HEK293 (cell line): Measurements from ENCODE around the gene MARCHF9.

Experiments used
- CTCF ChIA-PET: fragments of 350-600 bp; formaldehyde crosslinking; extraction: SDS; loops from one replicate; lab custom pipeline; 2021; ENCODE audit warnings: antibody characterized with exemption; lab: Yijun Ruan, JAX
- POLR2A ChIA-PET: fragments of 300-600 bp; formaldehyde crosslinking; extraction: SDS; loops from one replicate; lab custom pipeline; 2020; ENCODE audit warnings: antibody characterized with exemption, inconsistent platforms; lab: Yijun Ruan, JAX
- H3K27ac ChIP-seq: fragments of 200-500 bp; sonication (Bioruptor generic); 2 replicates; pipeline ENCODE4 v1.5.1; 2014; ENCODE audit warnings: low read depth, low read length, control low read depth, inconsistent platforms; ENCODE audit errors: extremely low read depth
- H3K36me3 ChIP-seq, 2 experiments: fragments of 200-500 bp in 1 of 2; sonication (Bioruptor generic) in 1 of 2; 1 replicate in 1 of 2; 2 replicates in 1 of 2; pipeline ENCODE4 v1.5.1; 2014 to 2017; ENCODE audit warnings: inconsistent platforms in 2 of 2, low read length in 2 of 2; ENCODE audit not compliant: control insufficient read depth in 2 of 2, insufficient read depth in 1 of 2
- H3K4me1 ChIP-seq: fragments of 200-500 bp; sonication (Bioruptor generic); 2 replicates; pipeline ENCODE4 v1.5.1; 2014; ENCODE audit warnings: mild to moderate bottlenecking, low read length, inconsistent platforms; ENCODE audit not compliant: control insufficient read depth, insufficient read depth
- H3K4me3 ChIP-seq: 2 replicates; pipeline ENCODE4 v1.5.1; 2011; ENCODE audit warnings: low read depth, mild to moderate bottlenecking, control low read depth, low read length, moderate library complexity
- H3K9me3 ChIP-seq: fragments of 200-500 bp; sonication (Bioruptor generic); 2 replicates; pipeline ENCODE4 v1.5.1; 2014; ENCODE audit warnings: low read depth, low read length, inconsistent platforms; ENCODE audit not compliant: control insufficient read depth, insufficient read depth
- EGR2 ChIP-seq: fragments of 450-650 bp; formaldehyde crosslinking; IDR thresholded peaks from 2 replicates; pipeline ENCODE4 v1.5.1; 2016; ENCODE audit warnings: low read depth, missing biosample characterization, missing genetic modification characterization
- HOXC10 ChIP-seq: sonication (generic); formaldehyde crosslinking; IDR thresholded peaks from 2 replicates; pipeline ENCODE4 v1.8.1; 2023; ENCODE audit warnings: mild to moderate bottlenecking, missing genetic modification reagents
- KLF8 ChIP-seq: fragments of 450-650 bp; formaldehyde crosslinking; IDR thresholded peaks from 2 replicates; pipeline ENCODE4 v1.5.1; 2016; ENCODE audit warnings: missing biosample characterization, missing genetic modification characterization
- MZF1 ChIP-seq: fragments of 450-650 bp; formaldehyde crosslinking; IDR thresholded peaks from 2 replicates; pipeline ENCODE4 v1.5.1; 2017; ENCODE audit warnings: missing biosample characterization, missing genetic modification characterization, borderline replicate concordance
- SCRT1 ChIP-seq: fragments of 450-650 bp; formaldehyde crosslinking; IDR thresholded peaks from 2 replicates; pipeline ENCODE4 v1.5.1; 2016; ENCODE audit warnings: missing biosample characterization, missing genetic modification characterization, borderline replicate concordance
- ZFP41 ChIP-seq: fragments of 450-650 bp; formaldehyde crosslinking; IDR thresholded peaks from 2 replicates; pipeline ENCODE4 v1.5.1; 2016; ENCODE audit warnings: missing biosample characterization, missing genetic modification characterization, borderline replicate concordance
- ZNF132 ChIP-seq: fragments of 450-650 bp; formaldehyde crosslinking; IDR thresholded peaks from 2 replicates; pipeline ENCODE4 v1.5.1; 2017; ENCODE audit warnings: missing biosample characterization, missing genetic modification characterization, borderline replicate concordance
- ZNF169 ChIP-seq: fragments of 450-650 bp; formaldehyde crosslinking; IDR thresholded peaks from 2 replicates; pipeline ENCODE4 v1.5.1; 2016; ENCODE audit warnings: missing biosample characterization, missing genetic modification characterization
- ZNF202 ChIP-seq: fragments of 450-650 bp; formaldehyde crosslinking; IDR thresholded peaks from 2 replicates; pipeline ENCODE4 v1.5.1; 2016; ENCODE audit warnings: missing biosample characterization, missing genetic modification characterization, borderline replicate concordance
- ZNF248 ChIP-seq: fragments of 450-650 bp; formaldehyde crosslinking; IDR thresholded peaks from 2 replicates; pipeline ENCODE4 v1.5.1; 2017; ENCODE audit warnings: missing biosample characterization, missing genetic modification characterization
- ZNF311 ChIP-seq: fragments of 450-650 bp; formaldehyde crosslinking; IDR thresholded peaks from 2 replicates; pipeline ENCODE4 v1.5.1; 2017; ENCODE audit warnings: missing biosample characterization, missing genetic modification characterization, borderline replicate concordance
- ZNF354C ChIP-seq: fragments of 450-650 bp; formaldehyde crosslinking; IDR thresholded peaks from 2 replicates; pipeline ENCODE4 v1.5.1; 2016; ENCODE audit warnings: missing biosample characterization, missing genetic modification characterization, low read depth, borderline replicate concordance
- ZNF423 ChIP-seq: fragments of 450-650 bp; formaldehyde crosslinking; IDR thresholded peaks from 2 replicates; pipeline ENCODE4 v1.5.1; 2016; ENCODE audit warnings: missing biosample characterization, missing genetic modification characterization
- ZNF560 ChIP-seq: fragments of 450-650 bp; formaldehyde crosslinking; IDR thresholded peaks from 2 replicates; pipeline ENCODE4 v1.5.1; 2017; ENCODE audit warnings: missing biosample characterization, missing genetic modification characterization, borderline replicate concordance
- ZNF561 ChIP-seq: fragments of 450-650 bp; IDR thresholded peaks from 2 replicates; pipeline ENCODE4 v1.5.1; 2018; ENCODE audit warnings: missing biosample characterization, missing genetic modification characterization, borderline replicate concordance
- ZNF629 ChIP-seq: fragments of 450-650 bp; formaldehyde crosslinking; IDR thresholded peaks from 2 replicates; pipeline ENCODE4 v1.5.1; 2017; ENCODE audit warnings: missing biosample characterization, missing genetic modification characterization
- ZNF791 ChIP-seq: fragments of 450-650 bp; formaldehyde crosslinking; IDR thresholded peaks from 2 replicates; pipeline ENCODE4 v1.5.1; 2016; ENCODE audit warnings: missing biosample characterization, missing genetic modification characterization
- ZSCAN23 ChIP-seq: fragments of 450-650 bp; formaldehyde crosslinking; IDR thresholded peaks from 2 replicates; pipeline ENCODE4 v1.5.1; 2016; ENCODE audit warnings: missing biosample characterization, missing genetic modification characterization
- TF ChIP-seq, protein P1 (sequence below): fragments of 450-650 bp; formaldehyde crosslinking; IDR thresholded peaks from 2 replicates; pipeline ENCODE4 v1.5.1; 2017; ENCODE audit warnings: missing biosample characterization, missing genetic modification characterization
- TF ChIP-seq, protein P2 (sequence below): fragments of 450-650 bp; formaldehyde crosslinking; IDR thresholded peaks from 2 replicates; pipeline ENCODE4 v1.5.1; 2016; ENCODE audit warnings: missing biosample characterization, missing genetic modification characterization
- TF ChIP-seq, protein P3 (sequence below): fragments of 450-650 bp; formaldehyde crosslinking; optimal IDR thresholded peaks from 2 replicates; pipeline ENCODE3; 2016; ENCODE audit warnings: missing biosample characterization, mild to moderate bottlenecking, missing genetic modification characterization
- TF ChIP-seq, protein P4 (sequence below): fragments of 450-650 bp; formaldehyde crosslinking; IDR thresholded peaks from 2 replicates; pipeline ENCODE4 v1.5.1; 2017; ENCODE audit warnings: missing biosample characterization, missing genetic modification characterization
- TF ChIP-seq, protein P5 (sequence below): fragments of 450-650 bp; formaldehyde crosslinking; IDR thresholded peaks from 2 replicates; pipeline ENCODE4 v1.5.1; 2016; ENCODE audit warnings: missing biosample characterization, missing genetic modification characterization
- TF ChIP-seq, protein P6 (sequence below): fragments of 450-650 bp; formaldehyde crosslinking; IDR thresholded peaks from 2 replicates; pipeline ENCODE4; 2016; ENCODE audit warnings: missing biosample characterization, missing genetic modification characterization

The MARCHF9 gene

DNA sequence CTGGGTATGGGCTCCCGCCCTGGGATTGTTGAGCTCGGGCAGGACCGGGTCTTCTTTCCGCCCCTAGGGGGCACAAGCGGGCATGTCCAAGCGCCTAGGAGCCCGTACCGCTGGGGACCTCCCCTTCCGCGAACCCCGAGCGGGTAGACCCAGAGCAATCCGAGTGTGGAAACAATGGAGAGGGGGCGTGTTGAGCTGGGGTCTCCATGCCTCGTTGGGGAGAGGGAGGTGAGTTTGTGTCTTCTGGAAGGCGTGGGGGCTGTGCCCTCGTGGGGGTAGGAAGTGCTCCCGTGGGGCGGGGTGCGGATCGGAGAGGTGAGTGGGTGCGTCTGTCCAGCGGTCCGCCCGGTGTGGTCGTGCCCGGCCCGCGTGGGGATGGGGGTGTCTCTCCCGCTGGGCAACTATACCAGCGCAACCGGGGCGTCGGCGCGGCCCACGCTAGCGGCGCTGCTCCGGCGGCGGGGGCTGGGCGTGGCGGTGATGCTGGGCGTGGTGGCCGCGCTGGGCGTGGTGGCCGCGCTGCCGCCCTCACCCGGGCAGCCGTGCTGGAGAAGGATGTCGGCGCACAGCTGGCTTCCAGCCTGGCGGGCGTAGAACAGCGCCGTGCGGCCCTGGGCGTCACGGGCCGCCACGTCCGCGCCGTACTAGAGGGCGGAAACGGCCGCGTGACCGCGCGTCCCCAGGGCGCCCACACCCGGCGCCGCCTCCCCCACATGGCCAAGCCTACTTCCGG, 28.6 kb upstream of the MARCHF9 start:
- H3K4me3 ChIP-seq: peak overlapping the region; percentile 76
- H3K4me1 ChIP-seq: no peaks in the 10 kb centered on the region
- TF ChIP-seq ZNF561 (tag by site-specific recombination) (peak; percentile 81; the same call in 1 of the 2 replicates), ZNF560 (tag by site-specific recombination) (no peak), ZNF132 (tag by site-specific recombination) (no peak), ZFP41 (tag by site-specific recombination) (no peak), EGR2 (tag by site-specific recombination) (peak; percentile 97), ZNF354C (tag by site-specific recombination) (no peak), ZNF202 (tag by site-specific recombination) (no peak), ZNF423 (peak; percentile 84), MZF1 (tag by site-specific recombination) (peak; percentile 65; the same call in 1 of the 2 replicates), ZNF248 (tag by site-specific recombination) (no peak), KLF8 (tag by site-specific recombination) (peak; percentile 91), ZNF791 (no peak), HOXC10 (CRISPR knock-in tag) (0 out of 2 replicates have a peak, but pooled peaks have one; percentile 30), ZSCAN23 (no peak), SCRT1 (tag by site-specific recombination) (no peak), ZNF169 (no peak), ZNF629 (tag by site-specific recombination) (peak; percentile 81), ZNF311 (no peak)
- TF ChIP-seq, protein P1, sequence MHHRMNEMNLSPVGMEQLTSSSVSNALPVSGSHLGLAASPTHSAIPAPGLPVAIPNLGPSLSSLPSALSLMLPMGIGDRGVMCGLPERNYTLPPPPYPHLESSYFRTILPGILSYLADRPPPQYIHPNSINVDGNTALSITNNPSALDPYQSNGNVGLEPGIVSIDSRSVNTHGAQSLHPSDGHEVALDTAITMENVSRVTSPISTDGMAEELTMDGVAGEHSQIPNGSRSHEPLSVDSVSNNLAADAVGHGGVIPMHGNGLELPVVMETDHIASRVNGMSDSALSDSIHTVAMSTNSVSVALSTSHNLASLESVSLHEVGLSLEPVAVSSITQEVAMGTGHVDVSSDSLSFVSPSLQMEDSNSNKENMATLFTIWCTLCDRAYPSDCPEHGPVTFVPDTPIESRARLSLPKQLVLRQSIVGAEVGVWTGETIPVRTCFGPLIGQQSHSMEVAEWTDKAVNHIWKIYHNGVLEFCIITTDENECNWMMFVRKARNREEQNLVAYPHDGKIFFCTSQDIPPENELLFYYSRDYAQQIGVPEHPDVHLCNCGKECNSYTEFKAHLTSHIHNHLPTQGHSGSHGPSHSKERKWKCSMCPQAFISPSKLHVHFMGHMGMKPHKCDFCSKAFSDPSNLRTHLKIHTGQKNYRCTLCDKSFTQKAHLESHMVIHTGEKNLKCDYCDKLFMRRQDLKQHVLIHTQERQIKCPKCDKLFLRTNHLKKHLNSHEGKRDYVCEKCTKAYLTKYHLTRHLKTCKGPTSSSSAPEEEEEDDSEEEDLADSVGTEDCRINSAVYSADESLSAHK (tag by site-specific recombination): peak; percentile 56
- TF ChIP-seq, protein P2, sequence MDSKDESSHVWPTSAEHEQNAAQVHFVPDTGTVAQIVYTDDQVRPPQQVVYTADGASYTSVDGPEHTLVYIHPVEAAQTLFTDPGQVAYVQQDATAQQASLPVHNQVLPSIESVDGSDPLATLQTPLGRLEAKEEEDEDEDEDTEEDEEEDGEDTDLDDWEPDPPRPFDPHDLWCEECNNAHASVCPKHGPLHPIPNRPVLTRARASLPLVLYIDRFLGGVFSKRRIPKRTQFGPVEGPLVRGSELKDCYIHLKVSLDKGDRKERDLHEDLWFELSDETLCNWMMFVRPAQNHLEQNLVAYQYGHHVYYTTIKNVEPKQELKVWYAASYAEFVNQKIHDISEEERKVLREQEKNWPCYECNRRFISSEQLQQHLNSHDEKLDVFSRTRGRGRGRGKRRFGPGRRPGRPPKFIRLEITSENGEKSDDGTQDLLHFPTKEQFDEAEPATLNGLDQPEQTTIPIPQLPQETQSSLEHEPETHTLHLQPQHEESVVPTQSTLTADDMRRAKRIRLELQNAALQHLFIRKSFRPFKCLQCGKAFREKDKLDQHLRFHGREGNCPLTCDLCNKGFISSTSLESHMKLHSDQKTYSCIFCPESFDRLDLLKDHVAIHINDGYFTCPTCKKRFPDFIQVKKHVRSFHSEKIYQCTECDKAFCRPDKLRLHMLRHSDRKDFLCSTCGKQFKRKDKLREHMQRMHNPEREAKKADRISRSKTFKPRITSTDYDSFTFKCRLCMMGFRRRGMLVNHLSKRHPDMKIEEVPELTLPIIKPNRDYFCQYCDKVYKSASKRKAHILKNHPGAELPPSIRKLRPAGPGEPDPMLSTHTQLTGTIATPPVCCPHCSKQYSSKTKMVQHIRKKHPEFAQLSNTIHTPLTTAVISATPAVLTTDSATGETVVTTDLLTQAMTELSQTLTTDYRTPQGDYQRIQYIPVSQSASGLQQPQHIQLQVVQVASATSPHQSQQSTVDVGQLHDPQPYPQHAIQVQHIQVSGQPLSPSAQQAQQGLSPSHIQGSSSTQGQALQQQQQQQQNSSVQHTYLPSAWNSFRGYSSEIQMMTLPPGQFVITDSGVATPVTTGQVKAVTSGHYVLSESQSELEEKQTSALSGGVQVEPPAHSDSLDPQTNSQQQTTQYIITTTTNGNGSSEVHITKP (tag by site-specific recombination): peak; percentile 61
- TF ChIP-seq, protein P3, sequence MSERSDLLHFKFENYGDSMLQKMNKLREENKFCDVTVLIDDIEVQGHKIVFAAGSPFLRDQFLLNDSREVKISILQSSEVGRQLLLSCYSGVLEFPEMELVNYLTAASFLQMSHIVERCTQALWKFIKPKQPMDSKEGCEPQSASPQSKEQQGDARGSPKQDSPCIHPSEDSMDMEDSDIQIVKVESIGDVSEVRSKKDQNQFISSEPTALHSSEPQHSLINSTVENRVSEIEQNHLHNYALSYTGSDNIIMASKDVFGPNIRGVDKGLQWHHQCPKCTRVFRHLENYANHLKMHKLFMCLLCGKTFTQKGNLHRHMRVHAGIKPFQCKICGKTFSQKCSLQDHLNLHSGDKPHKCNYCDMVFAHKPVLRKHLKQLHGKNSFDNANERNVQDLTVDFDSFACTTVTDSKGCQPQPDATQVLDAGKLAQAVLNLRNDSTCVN (tag by site-specific recombination): peak; percentile 86
- TF ChIP-seq, protein P4, sequence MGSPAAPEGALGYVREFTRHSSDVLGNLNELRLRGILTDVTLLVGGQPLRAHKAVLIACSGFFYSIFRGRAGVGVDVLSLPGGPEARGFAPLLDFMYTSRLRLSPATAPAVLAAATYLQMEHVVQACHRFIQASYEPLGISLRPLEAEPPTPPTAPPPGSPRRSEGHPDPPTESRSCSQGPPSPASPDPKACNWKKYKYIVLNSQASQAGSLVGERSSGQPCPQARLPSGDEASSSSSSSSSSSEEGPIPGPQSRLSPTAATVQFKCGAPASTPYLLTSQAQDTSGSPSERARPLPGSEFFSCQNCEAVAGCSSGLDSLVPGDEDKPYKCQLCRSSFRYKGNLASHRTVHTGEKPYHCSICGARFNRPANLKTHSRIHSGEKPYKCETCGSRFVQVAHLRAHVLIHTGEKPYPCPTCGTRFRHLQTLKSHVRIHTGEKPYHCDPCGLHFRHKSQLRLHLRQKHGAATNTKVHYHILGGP: no peak
- TF ChIP-seq, protein P5, sequence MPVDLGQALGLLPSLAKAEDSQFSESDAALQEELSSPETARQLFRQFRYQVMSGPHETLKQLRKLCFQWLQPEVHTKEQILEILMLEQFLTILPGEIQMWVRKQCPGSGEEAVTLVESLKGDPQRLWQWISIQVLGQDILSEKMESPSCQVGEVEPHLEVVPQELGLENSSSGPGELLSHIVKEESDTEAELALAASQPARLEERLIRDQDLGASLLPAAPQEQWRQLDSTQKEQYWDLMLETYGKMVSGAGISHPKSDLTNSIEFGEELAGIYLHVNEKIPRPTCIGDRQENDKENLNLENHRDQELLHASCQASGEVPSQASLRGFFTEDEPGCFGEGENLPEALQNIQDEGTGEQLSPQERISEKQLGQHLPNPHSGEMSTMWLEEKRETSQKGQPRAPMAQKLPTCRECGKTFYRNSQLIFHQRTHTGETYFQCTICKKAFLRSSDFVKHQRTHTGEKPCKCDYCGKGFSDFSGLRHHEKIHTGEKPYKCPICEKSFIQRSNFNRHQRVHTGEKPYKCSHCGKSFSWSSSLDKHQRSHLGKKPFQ (tag by site-specific recombination): 0 out of 2 replicates have a peak, but pooled peaks have one; percentile 30
- TF ChIP-seq, protein P6, sequence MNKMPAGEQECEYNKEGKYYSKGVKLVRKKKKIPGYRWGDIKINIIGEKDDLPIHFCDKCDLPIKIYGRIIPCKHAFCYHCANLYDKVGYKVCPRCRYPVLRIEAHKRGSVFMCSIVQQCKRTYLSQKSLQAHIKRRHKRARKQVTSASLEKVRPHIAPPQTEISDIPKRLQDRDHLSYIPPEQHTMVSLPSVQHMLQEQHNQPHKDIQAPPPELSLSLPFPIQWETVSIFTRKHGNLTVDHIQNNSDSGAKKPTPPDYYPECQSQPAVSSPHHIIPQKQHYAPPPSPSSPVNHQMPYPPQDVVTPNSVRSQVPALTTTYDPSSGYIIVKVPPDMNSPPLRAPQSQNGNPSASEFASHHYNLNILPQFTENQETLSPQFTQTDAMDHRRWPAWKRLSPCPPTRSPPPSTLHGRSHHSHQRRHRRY (tag by site-specific recombination): 0 out of 2 replicates have a peak, but pooled peaks have one; percentile 59

More for the DNA sequence above, 28.6 kb upstream of the MARCHF9 start:
- H3K27ac ChIP-seq: peak overlapping the region; percentile 82
- no peaks in the 10 kb centered on the region for H3K9me3 ChIP-seq
- ChIA-PET POLR2A (interaction anchor here (0.6 to 2.2 kb wide), 8 partner anchors 8 to 222 kb away, joined by 3 to 15 read pairs (median 4); partner anchors contain the start of genes ARHGEF25, CDK4, EEF1AKMT3 and METTL1), CTCF (interaction anchor here (0.6 to 4.6 kb wide), 22 partner anchors 10 to 1035 kb away, joined by 3 to 55 read pairs (median 6); partner anchors contain the start of genes ARHGEF25, OS9, TSFM and TSPAN31)
- peaks cover 3 to 6% of the 10 kb centered on the region in 2 experiments; a peak in 2 of 3 replicates for H3K36me3 ChIP-seq
